ENCODE results near the gene MAGI1. TPM values are rescaled to one million over a fixed set of nuclear protein-coding genes. Genes with fewer than 3 reads are reported as not detected.

Gene MAGI1
- total RNA-seq, 1 donor from 2014 or later = 44.9 TPM

GRCh38 chr3:65313666-65314065 is 725.1 kb downstream of the MAGI1 start:
- no peak for DNase-seq (ENCODE audit: extremely low read depth, low read depth, low spot score)

GRCh38 chr3:65305836-65306235 is 732.9 kb downstream of the MAGI1 start:
- no peak for DNase-seq (ENCODE audit: extremely low read depth, low read depth, low spot score)

Other genes starting within 250 kb of the MAGI1 start
- 9.1 and 12.9 TPM in 2 replicates for gene SLC25A26, start 182.1 kb upstream of the MAGI1 start, total RNA-seq

Measured in glomerular endothelial cell (primary cell).